ENCODE measurements around the gene STXBP6. TPM values are rescaled to one million over a fixed set of nuclear protein-coding genes. Genes with fewer than 3 reads are reported as not detected.

STXBP6 gene
- total RNA-seq, 2 experiments from 2014 or later = not detected

GRCh38 chr14:25048170-25049016, 1.6 kb downstream of the STXBP6 start:
- peaks cover 46 to 56% of the 10 kb centered on the region in 2 experiments for H3K27me3 ChIP-seq (ENCODE audit: control insufficient read depth in 1 of 2, insufficient read depth in 2 of 2, low read length in 2 of 2)
- no peaks in the 10 kb centered on the region for H3K36me3 Mint-ChIP-seq (ENCODE audit: low read depth)
- peaks cover 5% of the 10 kb centered on the region for H3K4me1 Mint-ChIP-seq (ENCODE audit: low read depth)
- ChIA-PET CTCF (no interaction called here), POLR2A (no interaction called here)
- no peak overlapping the region for H3K4me3 ChIP-seq (ENCODE audit: low read length)
- H3K27me3 Mint-ChIP-seq = peaks cover 78% of the 10 kb centered on the region
- TF ChIP-seq CTCF (IDR thresholded peaks at IDR 0.05) = no peak
- H3K27ac ChIP-seq (ENCODE audit: low read depth in 1 of 2, low read length in 2 of 2) = no peak overlapping the region
- peaks cover 6% of the 10 kb centered on the region for H3K4me1 ChIP-seq (ENCODE audit: insufficient read depth, low read length)
- H3K9me3 Mint-ChIP-seq = no peaks in the 10 kb centered on the region
- no peaks in the 10 kb centered on the region for H3K36me3 ChIP-seq (ENCODE audit: insufficient read depth, low read length)
- DNase-seq = no peak
- ATAC-seq (ENCODE audit: poor library complexity) = no peak
- peaks cover 0 to 7% of the 10 kb centered on the region in 2 experiments for H3K9me3 ChIP-seq (ENCODE audit: control insufficient read depth in 1 of 2, insufficient read depth in 1 of 2, low read length in 2 of 2)
- intact Hi-C loops (cut with DNase I, micrococcal nuclease) = no loop called here
- peak overlapping the region; percentile 36 for H3K4me3 Mint-ChIP-seq
- no peak overlapping the region for H3K27ac Mint-ChIP-seq

GRCh38 chr14:25046301-25046943, 3.5 kb downstream of the STXBP6 start:
- Histone ChIP-seq H3K4me1 (ENCODE audit: insufficient read depth, low read length) (peaks cover 6% of the 10 kb centered on the region), H3K36me3 (ENCODE audit: insufficient read depth, low read length) (no peaks in the 10 kb centered on the region), H3K27ac (ENCODE audit: low read depth in 1 of 2, low read length in 2 of 2) (no peak overlapping the region), H3K4me3 (ENCODE audit: low read length) (no peak overlapping the region), H3K27me3 (ENCODE audit: control insufficient read depth in 1 of 2, insufficient read depth in 2 of 2, low read length in 2 of 2) (peaks cover 36 to 37% of the 10 kb centered on the region in 2 experiments), H3K9me3 (ENCODE audit: control insufficient read depth in 1 of 2, insufficient read depth in 1 of 2, low read length in 2 of 2) (peaks cover 0 to 7% of the 10 kb centered on the region in 2 experiments)
- Mint-ChIP-seq H3K27ac (no peak overlapping the region), H3K9me3 (no peaks in the 10 kb centered on the region), H3K4me1 (ENCODE audit: low read depth) (peaks cover 5% of the 10 kb centered on the region), H3K27me3 (peaks cover 64% of the 10 kb centered on the region), H3K36me3 (ENCODE audit: low read depth) (no peaks in the 10 kb centered on the region), H3K4me3 (no peak overlapping the region)
- intact Hi-C loops (cut with DNase I, micrococcal nuclease) = no loop called here
- DNase-seq (no peak), ATAC-seq (ENCODE audit: poor library complexity) (no peak)
- ChIA-PET CTCF (no interaction called here), POLR2A (no interaction called here)
- no peak for TF ChIP-seq CTCF (IDR thresholded peaks at IDR 0.05)

- TF ChIP-seq CTCF (IDR thresholded peaks at IDR 0.05) = no peak
- intact Hi-C loops (cut with DNase I, micrococcal nuclease) = no loop called here
- POLR2A ChIA-PET = no interaction called here
- peaks cover 2% of the 10 kb centered on the region for H3K4me1 ChIP-seq (ENCODE audit: insufficient read depth, low read length)
- Mint-ChIP-seq H3K27me3 (peaks cover 50% of the 10 kb centered on the region), H3K4me3 (no peak overlapping the region), H3K36me3 (ENCODE audit: low read depth) (no peaks in the 10 kb centered on the region), H3K9me3 (no peaks in the 10 kb centered on the region), H3K4me1 (ENCODE audit: low read depth) (no peaks in the 10 kb centered on the region), H3K27ac (no peak overlapping the region)
- DNase-seq (no peak), ATAC-seq (ENCODE audit: poor library complexity) (no peak)
- H3K27me3 ChIP-seq (ENCODE audit: control insufficient read depth in 1 of 2, insufficient read depth in 2 of 2, low read length in 2 of 2) = peaks cover 20 to 25% of the 10 kb centered on the region in 2 experiments
- no peaks in the 10 kb centered on the region for H3K36me3 ChIP-seq (ENCODE audit: insufficient read depth, low read length)
- no peak overlapping the region for H3K27ac ChIP-seq (ENCODE audit: low read depth in 1 of 2, low read length in 2 of 2)
- CTCF ChIA-PET = no interaction called here
- no peak overlapping the region for H3K4me3 ChIP-seq (ENCODE audit: low read length)
- peaks cover 0 to 2% of the 10 kb centered on the region in 2 experiments for H3K9me3 ChIP-seq (ENCODE audit: control insufficient read depth in 1 of 2, insufficient read depth in 1 of 2, low read length in 2 of 2)
These were observed 5.7 kb downstream of the STXBP6 start for GRCh38 chr14:25044106-25044698.

Data from CD4-positive, alpha-beta T cell (primary cell).